MG63 (cell line): ENCODE measurements around the gene CGNL1. TPM values are rescaled to one million over a fixed set of nuclear protein-coding genes. Genes with fewer than 3 reads are reported as not detected.
A peak's percentile ranks its signal among the peaks of the same experiment; 100 is the strongest.

Experiments
- DNase-seq: peaks from one replicate; pipeline ENCODE4 v3.0.0-alpha.2; 2020
- H3K27me3 ChIP-seq: fragments of 250-450 bp; sonication (Bioruptor Pico); 2 replicates; pipeline ENCODE4 v1.5.1; 2020; ENCODE audit warnings: mild to moderate bottlenecking, moderate library complexity
- H3K36me3 ChIP-seq: fragments of 250-450 bp; sonication (Bioruptor Pico); 2 replicates; pipeline ENCODE4 v1.5.1; 2020; ENCODE audit warnings: mild to moderate bottlenecking, moderate library complexity
- H3K4me3 ChIP-seq: fragments of 250-450 bp; sonication (Bioruptor Pico); 2 replicates; pipeline ENCODE4 v1.5.1; 2020; ENCODE audit warnings: mild to moderate bottlenecking, moderate library complexity
- H3K9me3 ChIP-seq: fragments of 250-450 bp; sonication (Bioruptor Pico); 2 replicates; pipeline ENCODE4 v1.5.1; 2020; ENCODE audit warnings: mild to moderate bottlenecking, moderate library complexity
- total RNA-seq: library from RNA; depleted of rRNA; stranded (reverse); fragments of >200 nt; shearing (Covaris generic); gene quantifications from 2 replicates; pipeline ENCODE4 v1.2.3, GENCODE V29; 2014; ENCODE audit warnings: low replicate concordance; rRNA removed

CGNL1 gene
- total RNA-seq, 1 experiment from 2014 or later: 0.03 TPM

DNA sequence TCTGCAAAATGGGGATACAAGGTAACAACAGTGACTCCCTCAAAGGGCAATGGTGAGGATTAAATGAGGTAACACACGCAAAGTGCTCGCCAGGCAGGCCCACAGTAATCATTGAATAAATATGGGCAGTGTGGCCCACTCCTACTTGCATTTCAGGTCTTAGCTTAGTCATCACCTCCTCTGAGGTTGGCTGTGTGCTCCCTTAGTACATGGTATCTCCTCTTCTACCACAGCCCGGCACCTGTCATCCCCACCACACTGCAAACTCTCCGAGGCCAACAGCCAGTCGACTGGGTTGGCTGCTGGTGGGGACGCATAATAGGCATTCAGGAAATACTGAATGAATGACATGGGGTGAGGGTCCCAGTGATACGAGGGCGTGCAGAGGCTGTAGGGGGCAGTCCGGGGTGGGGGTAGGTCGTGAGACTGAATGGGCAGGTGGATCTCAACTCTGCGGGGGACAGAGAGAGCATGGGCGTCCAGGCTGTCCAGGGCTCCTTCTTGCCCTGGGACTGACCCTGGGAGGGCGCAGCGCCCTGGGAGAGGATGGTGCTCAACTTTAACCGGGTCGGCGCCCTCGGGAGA is 215.0 kb downstream of the CGNL1 start:
- H3K4me3 ChIP-seq: peak overlapping the region; percentile 35
- DNase-seq: no peak
- H3K9me3 ChIP-seq: no peaks in the 10 kb centered on the region; the same call in 1 of the 2 replicates
- H3K36me3 ChIP-seq: no peaks in the 10 kb centered on the region
- peaks cover 8% of the 10 kb centered on the region for H3K27me3 ChIP-seq

DNA sequence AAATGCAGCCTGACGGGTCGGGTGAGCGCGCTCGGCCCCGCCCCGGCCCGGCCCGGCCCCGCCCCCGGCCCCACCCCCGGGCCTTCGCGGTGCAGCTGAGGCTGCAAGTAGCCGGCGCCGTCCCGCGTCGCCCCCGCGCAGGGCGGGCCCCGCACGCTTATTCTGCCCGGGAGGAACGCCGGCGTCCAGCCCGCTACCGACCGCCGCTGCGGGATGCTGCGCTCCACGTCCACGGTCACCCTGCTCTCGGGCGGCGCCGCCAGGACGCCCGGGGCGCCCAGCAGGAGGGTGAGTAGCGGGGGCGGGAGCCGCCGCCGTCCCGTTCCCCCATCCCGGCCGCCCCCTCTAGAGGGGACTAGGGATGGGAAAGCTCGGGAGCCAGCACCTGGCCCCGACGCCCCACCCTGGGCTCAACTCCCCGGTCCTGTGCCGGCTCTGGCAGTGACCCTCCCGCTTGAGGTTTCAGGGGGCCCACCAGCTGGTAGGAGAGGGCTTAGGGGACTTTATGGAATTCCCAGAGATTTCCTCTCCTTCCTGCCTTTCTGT is 215.6 kb downstream of the CGNL1 start, which contains the start of gene MYZAP:
Gene MYZAP, plus strand, starts transcription at position 83 of the 546 bp plus-strand sequence. Its CDS starts 131 bp downstream, at position 214.
- Histone ChIP-seq H3K9me3 (no peaks in the 10 kb centered on the region; the same call in 1 of the 2 replicates), H3K27me3 (peaks cover 8% of the 10 kb centered on the region), H3K4me3 (peak within 1 kb of the TSS; percentile 35), H3K36me3 (no peaks in the 10 kb centered on the region)
- peak; percentile 58 for DNase-seq

DNA sequence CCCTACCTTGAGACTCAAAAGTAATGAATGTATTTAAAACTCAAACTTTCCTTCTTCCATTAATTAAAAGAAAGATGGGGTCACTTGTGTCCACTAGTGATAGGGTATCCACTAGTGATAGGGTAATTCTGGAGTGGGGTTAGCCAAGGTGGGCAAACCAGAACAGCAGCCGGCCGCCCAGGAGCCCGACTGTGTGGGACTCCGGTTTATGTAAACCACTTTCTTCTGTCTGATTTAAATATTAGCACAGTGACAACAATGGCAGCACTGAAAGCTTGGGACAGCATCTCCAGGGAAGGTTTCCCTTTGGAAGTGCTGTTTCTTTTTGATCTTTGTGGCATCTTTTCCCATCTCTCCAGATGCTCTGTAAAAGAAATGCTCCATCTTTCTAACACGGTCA is 216.1 kb downstream of the CGNL1 start:
- DNase-seq: no peak
- Histone ChIP-seq H3K36me3 (no peaks in the 10 kb centered on the region), H3K4me3 (no peak overlapping the region), H3K9me3 (no peaks in the 10 kb centered on the region; the same call in 1 of the 2 replicates), H3K27me3 (peaks cover 8% of the 10 kb centered on the region)

DNA sequence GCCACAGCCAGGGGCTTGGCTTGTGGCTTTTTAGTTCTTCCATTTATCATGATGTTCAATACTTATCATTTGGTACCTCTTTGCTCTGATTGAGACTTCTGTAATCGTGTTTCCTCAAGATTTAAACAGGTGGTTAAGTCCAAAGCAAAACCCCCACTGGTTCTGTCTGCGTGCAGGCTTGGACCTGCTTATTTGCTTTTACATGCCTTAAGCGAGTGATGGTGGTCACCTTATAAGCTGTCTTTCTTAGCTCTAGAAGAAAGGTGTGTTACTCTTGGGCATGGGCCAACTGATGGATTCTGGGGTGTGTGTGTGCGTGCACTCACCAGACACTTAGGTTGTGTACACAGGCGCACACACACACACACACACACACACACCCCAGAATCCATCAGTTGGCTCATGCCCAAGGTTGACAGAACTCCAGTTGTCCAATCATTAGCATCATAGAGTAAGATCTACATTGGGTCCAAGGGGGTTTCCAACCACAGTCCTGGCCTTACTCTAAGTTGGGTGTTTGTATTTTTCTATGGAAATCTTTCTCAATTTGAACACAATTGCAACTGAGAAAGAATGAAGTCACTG is 216.6 kb downstream of the CGNL1 start:
- DNase-seq: no peak
- Histone ChIP-seq H3K4me3 (no peak overlapping the region), H3K27me3 (peaks cover 8% of the 10 kb centered on the region), H3K9me3 (no peaks in the 10 kb centered on the region; the same call in 1 of the 2 replicates), H3K36me3 (no peaks in the 10 kb centered on the region)

DNA sequence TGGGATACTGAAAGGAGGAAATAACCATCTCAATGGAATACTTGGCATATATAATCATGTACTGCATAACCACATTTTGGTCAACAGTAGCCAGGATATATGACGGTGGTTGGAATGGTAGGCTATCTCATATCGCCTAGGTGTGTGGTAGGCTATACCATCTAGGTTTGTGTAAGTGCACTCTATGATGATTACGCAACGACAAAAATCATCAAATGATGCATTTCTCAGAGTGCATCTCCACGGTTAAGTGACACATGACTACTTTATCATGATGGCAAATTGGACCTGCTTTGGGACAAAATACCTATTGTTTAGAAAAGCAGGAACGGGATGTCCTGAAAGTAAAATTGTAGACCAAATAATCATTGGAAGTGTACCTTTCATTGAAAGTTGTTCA is 218.2 kb downstream of the CGNL1 start:
- no peaks in the 10 kb centered on the region; the same call in 1 of the 2 replicates for H3K9me3 ChIP-seq
- peaks cover 8% of the 10 kb centered on the region for H3K27me3 ChIP-seq
- no peaks in the 10 kb centered on the region for H3K36me3 ChIP-seq
- no peak overlapping the region for H3K4me3 ChIP-seq
- DNase-seq: no peak

- H3K9me3 ChIP-seq: no peaks in the 10 kb centered on the region
- no peak for DNase-seq
- peaks cover 8% of the 10 kb centered on the region for H3K27me3 ChIP-seq
- no peaks in the 10 kb centered on the region for H3K36me3 ChIP-seq
- no peak overlapping the region for H3K4me3 ChIP-seq
Observed at GRCh38 chr15:57595011-57595866, 218.9 kb downstream of the CGNL1 start.

DNA sequence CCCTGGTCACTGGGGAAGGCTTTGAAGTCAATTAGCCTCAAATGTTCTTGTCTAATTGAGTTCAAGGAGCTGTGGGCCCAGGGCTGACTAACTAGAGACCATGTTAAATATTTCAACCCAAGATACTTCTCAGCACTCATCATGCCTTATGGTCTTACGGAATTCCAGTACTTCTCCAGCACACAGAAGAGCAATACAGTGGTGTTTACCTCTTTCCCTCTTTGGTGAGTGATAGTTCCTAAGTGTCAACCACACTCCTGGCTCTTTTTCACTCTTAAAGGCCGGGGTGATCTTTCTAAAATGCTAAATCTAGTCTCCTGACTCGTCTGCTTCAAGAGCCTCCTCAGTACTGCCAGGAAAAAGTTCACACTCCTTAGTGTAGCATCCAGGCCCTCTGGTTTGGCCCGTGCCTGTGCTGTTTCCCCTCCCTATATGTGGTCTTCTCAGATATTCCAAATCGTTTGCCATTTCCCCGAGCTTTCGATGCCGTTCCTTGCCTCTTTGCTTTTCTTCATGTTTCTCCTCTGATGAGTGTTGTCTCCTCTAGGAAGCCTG is 220.1 kb downstream of the CGNL1 start:
- Histone ChIP-seq H3K36me3 (no peaks in the 10 kb centered on the region), H3K4me3 (no peak overlapping the region), H3K9me3 (no peaks in the 10 kb centered on the region), H3K27me3 (peaks cover 8% of the 10 kb centered on the region)
- DNase-seq: no peak

- H3K27me3 ChIP-seq: peaks cover 6% of the 10 kb centered on the region
- no peaks in the 10 kb centered on the region for H3K36me3 ChIP-seq
- no peak for DNase-seq
- H3K9me3 ChIP-seq: no peaks in the 10 kb centered on the region
- no peak overlapping the region for H3K4me3 ChIP-seq
Observed at GRCh38 chr15:57596978-57597377, 220.7 kb downstream of the CGNL1 start.

- H3K36me3 ChIP-seq: no peaks in the 10 kb centered on the region
- DNase-seq: no peak
- no peak overlapping the region for H3K4me3 ChIP-seq
- no peaks in the 10 kb centered on the region for H3K9me3 ChIP-seq
- peaks cover 2% of the 10 kb centered on the region for H3K27me3 ChIP-seq
Observed at GRCh38 chr15:57597431-57597830, 221.1 kb downstream of the CGNL1 start.

DNA sequence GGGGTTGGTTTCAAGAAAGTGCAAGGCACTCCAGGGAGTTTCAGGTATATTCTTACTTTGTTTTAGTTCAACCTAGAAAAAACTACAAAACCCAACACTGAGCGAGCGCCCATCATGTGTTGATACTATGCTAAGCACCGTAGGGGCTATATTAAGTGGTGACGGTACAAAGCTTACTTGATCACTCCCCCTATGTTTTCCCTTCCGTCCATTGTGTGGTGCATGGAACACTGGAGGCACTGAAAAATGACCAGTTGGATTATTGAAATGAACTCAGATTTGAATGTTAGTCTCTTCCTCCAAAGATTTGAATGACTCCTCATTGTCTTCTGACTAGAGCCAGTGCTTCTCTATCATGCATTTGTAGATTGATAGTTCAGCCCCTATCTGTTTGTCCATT is 222.0 kb downstream of the CGNL1 start:
- no peaks in the 10 kb centered on the region for H3K27me3 ChIP-seq
- H3K36me3 ChIP-seq: no peaks in the 10 kb centered on the region
- H3K4me3 ChIP-seq: no peak overlapping the region
- DNase-seq: no peak
- H3K9me3 ChIP-seq: no peaks in the 10 kb centered on the region

DNA sequence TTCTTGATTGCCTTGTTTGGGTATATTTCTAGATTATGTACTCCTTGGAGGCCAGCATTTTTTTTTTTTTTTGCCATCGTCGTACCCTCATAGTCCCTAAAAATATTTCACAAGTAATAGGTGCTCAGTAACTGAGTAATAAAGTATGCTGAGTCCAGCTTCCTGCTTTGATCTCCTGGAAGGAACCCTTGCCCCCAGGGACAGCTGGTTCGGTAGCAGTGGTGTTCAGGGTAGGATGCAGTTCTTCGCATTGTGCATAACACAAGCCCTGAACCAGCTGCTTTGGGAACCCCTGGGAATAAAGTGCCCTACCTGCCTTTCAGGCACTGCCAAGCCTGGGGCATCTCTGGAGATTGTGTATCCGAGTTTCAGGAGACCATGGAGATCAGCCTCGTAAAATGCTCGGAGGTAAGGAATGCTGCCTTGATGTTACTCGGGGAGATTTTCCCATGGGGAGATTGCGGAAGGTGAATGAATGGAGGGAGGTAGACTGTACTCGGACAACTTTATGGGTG is 223.0 kb downstream of the CGNL1 start:
- H3K4me3 ChIP-seq: no peak overlapping the region
- no peaks in the 10 kb centered on the region for H3K27me3 ChIP-seq
- DNase-seq: no peak
- H3K9me3 ChIP-seq: no peaks in the 10 kb centered on the region
- H3K36me3 ChIP-seq: no peaks in the 10 kb centered on the region

DNA sequence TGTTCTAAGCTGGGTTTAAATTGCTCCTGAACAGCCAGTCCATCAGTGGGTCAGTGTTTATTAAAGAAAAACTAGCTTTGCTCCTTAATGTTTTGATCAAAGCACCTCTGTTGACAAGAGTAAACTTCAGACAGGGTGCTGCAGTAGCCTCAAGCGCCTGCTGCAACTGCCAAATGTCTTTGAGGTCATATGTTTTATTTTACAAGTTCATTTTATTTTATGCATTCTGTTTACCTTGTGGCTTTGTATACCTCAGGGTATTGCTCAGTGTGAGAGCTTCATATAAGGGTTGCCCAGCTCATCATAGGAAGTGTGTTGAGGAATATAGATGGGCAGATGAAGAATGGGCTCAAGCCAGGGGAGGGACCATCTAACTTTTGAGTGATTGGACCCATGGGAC is 223.9 kb downstream of the CGNL1 start:
- Histone ChIP-seq H3K4me3 (no peak overlapping the region), H3K36me3 (no peaks in the 10 kb centered on the region), H3K9me3 (no peaks in the 10 kb centered on the region), H3K27me3 (no peaks in the 10 kb centered on the region)
- no peak for DNase-seq

Other genes with a start within 250 kb of the CGNL1 start
- gene MYZAP, start 215.4 kb downstream of the CGNL1 start, total RNA-seq: 0.69 TPM in 1 of 2 replicates, not detected in the other